ENCODE measurements around the gene ZNF777.
A peak's percentile ranks its signal among the peaks of the same experiment; 100 is the strongest.
"Not testable (repeated sequence)": the region's sequence is repeated elsewhere in the genome, so short reads cannot be mapped to it uniquely, and the experiment has no call there.

The ZNF777 gene

DNA sequence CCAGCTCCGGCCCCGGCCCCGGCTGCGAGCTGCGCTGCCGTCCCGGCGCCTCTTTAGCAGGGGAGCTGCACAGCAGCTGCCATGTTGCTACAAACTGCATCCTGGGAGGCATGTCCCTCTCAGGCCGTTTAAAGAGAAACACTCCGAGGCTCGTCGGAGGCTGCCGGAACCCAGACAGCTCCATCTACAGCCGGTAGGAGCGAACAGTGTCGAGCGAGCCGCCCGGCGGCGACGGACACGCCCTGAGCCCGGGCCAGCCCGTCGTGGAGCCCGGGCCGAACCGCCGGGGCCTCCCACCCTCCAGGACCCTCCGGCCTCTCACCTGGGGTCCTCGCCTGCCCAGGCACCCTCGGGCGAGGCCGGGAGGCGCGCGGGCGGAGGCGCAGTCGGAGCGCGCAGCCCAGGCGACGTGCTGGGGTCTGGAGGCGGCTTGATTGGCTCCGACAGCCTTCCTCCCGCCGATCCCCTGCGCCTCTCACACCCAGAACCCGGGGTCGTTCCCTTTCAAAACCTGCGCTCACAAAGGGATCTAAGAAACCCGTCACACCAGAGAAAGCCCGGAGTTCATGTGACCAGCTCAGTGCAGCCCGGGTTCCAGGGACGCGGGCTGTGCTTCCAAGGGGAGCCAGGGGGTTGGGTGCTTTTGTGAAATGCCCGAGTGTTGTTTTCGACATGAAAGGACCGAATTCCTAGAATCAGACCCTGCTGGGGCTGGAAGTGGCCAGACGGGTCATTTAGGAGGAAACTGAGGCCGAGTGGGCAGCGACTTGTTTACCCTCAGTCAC, at the start of gene ZNF777:
Gene ZNF777 (minus strand): TSS at position 570 of the 785 bp plus-strand sequence. CDS start 5,040 bp downstream, outside the sequence.
- DNase-seq (ENCODE audit: low read depth in 2 of 2) = peak; percentile 69

DNA sequence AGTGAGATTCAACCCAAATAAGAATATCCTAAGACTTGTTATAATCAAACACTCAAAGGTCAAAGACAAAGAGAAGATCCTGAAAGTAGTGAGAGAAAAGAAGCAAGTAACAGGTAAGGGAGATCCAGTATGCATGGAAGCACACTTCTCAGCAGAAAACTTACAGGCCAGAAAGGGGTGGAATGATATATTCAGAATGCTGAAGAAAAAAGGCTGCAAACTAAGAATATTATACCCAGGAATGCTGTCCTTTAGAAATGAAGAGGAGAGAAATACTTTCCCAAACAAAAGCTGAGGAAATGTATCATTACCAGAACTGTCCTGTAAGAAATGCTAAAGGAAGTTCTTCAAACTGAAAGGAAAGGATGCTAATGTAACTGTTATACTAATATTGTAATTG, 49.4 kb upstream of the ZNF777 start:
- DNase-seq (ENCODE audit: low read depth in 2 of 2) = no peak

DNA sequence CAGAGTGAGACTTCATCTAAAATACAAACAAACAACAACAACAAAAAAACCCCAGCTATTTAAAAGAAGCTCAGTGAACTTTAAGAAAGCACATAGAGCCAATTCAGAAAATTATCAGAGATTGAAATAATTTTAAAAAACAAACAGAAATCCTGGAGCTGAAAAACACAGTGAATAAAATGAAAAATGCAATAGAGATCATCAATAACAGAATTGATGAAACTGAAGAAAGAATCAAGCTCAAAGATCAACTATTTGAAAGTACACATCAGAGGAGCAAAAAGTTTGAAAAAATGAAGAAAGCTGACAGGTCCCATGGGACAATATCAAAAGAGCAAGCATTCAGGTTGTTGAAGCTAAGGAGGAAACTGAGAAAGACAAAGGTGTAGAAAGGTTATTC, 48.9 kb upstream of the ZNF777 start:
- no peak for DNase-seq (ENCODE audit: low read depth in 2 of 2)

DNA sequence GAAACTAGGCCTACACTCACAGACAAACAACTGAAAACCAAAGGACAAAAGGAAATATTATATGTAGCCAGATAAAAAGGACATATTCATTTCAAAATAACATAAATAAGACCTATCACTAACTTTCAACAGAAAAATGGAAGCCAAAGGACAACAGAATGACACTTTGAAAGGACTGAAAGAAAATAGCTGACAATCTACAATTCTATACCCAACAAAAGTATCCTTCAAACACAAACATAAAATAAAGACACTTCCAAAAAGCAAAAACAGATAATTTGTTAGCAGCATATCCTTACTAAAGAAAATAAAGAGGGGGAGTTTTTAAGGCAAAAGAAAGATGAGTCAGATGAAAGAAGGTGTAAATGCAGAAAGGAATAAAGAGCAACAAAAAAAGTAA, 44.7 kb upstream of the ZNF777 start:
- DNase-seq (ENCODE audit: low read depth in 2 of 2) = no peak

DNA sequence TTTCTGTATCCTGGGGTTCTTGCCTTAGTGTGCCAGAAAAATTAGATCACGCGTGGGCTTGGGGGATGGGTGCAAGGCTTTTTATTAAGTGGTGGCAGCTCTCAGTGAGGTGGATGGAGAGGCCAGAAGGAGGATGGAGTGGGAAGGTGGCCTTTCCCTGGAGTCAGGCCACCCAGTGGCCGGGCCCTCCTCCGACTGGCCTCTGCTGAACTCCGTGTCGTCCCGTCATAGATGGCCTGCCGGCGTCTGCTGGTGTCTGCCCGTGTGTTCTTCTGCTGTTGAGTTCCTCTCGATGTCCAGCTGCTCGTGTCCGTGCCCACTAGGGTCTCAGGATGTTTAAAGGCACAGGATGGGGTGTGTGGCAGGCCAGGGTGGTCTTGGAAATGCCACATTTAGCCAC, 40.8 kb upstream of the ZNF777 start:
- no peak for DNase-seq (ENCODE audit: low read depth in 2 of 2)

DNA sequence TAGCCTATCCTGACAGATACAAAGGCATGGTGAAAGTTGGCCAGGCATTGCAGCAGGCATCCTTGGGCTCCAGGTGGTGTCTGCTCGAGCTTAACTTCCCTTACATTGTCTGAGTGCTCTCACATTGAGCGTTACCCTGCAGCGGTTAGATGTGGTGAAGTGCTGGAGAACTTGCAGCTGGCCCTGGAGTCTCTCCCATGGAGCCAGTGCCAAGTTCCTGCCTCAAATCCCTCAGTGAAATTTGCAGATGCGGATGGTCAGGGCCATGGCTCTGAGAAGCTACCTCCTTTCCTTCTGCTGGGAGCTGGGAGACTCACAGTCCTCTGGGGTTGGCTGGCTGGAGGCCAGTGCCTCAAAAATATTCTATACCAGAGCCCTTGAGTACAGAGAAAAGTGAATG, 40.0 kb upstream of the ZNF777 start:
- DNase-seq (ENCODE audit: low read depth in 2 of 2) = no peak

DNA sequence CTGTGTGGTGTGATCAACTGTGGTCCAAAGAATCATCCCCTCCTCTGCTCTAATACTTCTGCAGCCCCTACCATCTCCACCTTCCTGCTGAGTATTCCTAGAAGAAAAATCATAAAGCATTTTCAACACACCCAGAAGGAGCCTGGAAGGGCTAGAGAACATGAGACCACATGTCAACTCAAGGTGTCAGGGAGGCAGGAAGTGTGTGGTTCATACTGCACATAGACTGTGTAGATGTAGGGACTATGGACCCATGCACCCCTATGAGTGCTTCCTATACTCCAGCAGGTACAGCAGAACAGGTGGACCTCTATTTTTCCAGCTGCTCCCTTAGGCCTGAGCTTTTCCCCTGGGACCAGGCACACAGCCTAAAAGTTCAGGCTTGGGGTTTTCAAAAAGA, 39.3 kb upstream of the ZNF777 start:
- DNase-seq (ENCODE audit: low read depth in 2 of 2) = no peak

DNA sequence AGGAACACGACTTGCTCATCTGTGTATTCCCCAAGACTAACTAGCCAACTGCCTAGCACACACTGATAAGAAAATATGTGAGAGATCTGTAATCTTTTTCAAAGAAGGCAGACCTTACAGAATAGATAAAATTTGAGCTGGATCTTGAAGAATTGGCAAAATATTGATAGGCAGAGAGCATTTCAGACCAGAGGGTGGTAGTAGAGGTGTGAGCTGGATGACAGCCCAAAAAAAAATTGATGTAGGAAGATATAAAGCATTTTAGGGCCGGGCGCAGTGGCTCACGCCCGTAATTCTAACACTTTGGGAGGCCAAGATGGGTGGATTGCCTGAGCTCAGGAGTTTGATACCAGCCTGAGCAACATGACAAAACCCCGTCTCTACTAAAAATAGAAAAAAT, 37.9 kb upstream of the ZNF777 start:
- no peak for DNase-seq (ENCODE audit: low read depth in 2 of 2)

DNA sequence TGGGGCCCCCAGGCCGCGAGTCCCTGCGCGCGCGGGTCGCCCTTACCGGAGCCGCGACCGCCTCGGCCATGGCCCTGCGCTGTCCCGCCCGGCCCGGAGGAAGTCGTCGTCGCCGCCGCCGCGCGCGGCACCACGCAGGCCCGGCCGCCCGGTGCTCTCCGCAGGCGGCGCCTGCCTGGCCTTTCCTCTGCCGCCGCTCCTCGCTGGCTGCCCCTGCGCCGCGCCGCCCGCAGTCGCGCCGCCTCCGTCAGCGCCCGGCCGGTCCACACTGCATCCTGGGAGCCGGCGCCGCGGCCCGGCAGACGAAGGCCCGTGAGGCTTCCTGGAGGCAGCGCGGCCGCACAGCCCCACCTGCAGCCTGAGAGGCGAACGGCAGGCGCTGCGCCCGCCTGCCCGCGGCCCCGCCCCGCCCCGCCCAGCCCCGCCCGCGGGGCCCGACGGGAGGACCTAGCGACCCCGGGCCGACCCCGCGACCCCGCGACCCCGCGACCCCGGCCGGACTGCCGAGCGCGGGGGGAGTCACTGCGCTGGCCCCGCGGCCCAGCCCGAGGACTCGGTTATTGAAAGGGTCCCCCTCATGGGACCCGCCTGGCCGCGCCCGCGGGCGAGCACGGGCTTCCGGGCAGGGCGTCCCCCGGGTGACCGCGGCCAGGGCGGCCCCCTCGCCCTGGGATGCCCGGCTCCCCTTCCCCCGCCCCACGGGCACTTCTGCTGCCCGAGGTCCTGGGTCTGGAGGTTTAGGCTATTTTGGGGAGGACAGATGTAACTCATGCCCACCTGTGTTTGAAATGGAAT, 36.8 kb upstream of the ZNF777 start, which contains the start of gene ZNF746:
Gene ZNF746 (minus strand): TSS at position 343 of the 795 bp plus-strand sequence. CDS start 273 bp downstream, at position 70.
- peak; percentile 69 to 74 for DNase-seq (ENCODE audit: low read depth in 2 of 2)

DNA sequence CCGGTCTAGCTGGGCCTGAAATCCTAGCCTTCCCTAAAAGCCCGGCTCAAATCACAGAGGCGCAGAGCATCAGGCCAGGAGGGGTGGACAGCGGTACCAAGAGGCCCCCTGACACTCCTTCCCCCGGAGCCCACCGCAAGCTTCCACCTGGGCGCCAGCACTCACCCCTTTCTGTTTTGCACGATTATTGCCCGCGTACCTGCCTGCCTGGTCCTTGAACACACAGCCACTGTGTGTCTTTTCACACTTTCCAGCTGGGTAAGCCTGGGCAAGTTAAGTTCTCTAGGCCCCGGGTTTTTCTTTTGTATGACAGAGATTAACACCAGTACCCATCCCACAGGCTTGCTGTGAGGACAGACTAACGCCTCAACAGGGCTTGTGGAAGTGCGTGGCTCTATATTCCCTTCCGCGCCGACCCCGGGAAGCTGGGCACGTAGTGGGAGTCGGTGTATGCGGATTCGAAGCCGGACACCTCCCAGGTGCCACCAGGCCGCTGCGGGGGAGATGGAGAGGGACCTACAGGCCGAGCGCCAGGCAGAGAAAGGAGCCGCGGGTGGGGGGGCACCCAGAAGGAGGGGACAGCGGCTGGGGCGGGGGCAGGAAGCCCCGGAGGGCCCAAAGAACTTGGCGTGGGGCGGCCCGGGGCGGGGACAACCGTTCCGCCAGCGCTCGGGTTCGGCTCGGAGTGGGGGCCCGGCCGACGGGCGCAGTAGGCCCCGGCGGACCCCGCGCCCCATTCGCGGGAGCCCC, 36.0 kb upstream of the ZNF777 start:
- DNase-seq (ENCODE audit: low read depth in 2 of 2) = peak; percentile 18 to 21

DNA sequence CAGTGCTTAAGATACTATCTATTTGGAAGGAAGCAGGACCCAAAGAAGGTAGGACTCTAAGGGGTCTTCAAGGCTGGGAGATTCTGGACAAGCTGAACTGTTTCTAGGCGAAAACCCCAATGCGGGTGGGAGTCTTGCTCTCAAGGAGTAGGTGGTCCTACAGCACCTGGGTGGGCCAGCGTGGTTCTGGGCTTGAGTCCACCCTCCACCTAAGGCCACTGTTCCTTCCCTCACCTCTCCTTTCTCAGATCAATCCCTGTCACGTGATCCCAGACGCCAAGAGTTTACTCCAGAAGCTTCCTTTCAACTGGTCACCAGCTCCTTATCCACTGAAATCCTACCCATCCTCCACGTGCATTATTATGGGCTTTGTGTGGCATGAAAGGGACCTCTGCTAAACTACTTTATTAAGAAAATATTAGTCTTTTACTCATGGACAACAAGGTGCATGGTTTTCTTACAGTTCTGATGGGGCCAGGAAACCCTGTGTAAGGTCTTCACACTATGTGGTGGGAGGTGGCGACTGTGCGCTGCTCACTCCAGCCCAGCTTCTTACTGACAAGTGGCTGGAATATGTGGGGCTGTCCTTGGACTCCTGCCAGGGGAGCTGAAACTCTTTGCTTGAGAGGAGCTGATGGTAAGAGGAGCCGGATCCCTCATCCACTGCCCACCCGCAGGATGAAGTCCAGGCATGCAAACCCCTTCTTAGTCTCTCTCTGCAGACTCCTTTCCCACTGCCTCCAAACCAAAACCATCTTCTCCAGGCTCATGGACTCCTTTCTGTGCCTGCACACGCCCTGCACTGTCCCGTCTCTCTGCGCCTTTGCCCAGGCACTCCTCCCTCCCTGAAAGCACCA, 35.2 kb upstream of the ZNF777 start:
- DNase-seq (ENCODE audit: low read depth in 2 of 2) = no peak

DNA sequence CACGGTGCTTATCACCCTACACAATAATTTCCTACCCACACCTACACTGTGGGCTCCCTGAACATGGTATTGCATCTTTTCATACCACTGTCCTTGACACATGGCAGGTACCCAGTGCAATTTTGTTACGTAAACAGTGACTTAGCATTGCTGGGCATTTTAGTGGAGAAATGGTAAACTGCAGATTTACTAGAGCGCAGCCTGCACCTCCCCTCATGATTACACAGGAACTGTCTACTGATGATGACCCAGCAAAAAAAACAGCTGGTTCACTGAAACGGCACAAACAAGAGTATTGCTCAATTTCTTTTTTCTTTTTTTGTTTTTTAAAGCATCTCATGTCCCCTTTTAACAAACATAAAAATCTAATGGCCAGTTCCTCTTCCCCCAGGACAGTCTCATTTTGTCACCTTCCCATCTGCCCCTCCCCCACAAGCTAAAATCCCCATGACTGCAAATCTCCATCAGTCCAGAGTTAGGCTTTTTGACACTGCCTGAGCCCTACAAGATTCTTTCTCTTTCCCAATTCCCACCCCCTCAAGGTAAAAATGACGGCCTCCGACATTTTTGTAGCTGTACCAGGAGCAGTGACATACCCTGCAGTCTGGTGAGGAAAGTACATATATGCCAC, 34.0 kb upstream of the ZNF777 start:
- no peak for DNase-seq (ENCODE audit: low read depth in 2 of 2)

DNA sequence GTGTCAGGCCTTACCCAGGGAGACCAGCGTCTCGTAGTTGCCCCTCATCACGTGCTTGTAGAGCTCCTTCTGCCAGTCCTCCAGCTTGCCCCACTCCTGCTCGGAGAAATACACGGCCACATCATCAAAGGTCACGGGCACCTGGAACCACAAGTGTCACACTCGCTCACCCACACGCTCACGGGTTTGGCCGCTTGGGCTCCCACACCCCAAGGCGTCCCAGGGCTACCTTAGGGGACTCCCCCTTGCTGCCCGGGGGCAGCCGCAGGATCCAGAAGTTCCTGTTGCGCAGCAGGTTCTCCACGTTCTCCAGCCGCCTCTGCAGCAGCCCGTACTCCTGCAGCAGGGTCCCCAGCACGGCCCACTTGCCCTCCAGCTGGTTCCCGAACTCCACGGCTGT, 33.1 kb upstream of the ZNF777 start:
- not testable (repeated sequence) for DNase-seq (ENCODE audit: low read depth in 2 of 2)

DNA sequence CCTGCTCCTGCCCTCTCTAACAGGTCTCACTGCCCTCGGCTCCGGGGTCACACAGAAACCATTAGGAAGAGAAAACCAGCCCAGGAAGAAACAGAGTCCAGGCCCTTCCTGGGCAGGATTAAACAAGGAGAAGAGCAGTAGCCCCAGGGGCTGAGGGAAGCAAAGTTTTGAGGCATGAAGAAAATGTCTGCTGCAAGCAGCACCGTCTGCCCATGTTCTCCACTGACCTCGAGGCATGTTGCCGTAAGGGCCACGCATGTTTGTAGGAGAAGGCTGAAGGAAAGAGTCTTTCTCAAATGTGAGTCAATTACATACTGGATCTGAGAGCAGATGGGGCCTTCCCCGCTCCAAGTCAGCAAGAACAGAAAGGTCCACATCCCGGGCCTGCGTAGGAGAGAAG, 32.5 kb upstream of the ZNF777 start:
- no peak for DNase-seq (ENCODE audit: low read depth in 2 of 2)

DNA sequence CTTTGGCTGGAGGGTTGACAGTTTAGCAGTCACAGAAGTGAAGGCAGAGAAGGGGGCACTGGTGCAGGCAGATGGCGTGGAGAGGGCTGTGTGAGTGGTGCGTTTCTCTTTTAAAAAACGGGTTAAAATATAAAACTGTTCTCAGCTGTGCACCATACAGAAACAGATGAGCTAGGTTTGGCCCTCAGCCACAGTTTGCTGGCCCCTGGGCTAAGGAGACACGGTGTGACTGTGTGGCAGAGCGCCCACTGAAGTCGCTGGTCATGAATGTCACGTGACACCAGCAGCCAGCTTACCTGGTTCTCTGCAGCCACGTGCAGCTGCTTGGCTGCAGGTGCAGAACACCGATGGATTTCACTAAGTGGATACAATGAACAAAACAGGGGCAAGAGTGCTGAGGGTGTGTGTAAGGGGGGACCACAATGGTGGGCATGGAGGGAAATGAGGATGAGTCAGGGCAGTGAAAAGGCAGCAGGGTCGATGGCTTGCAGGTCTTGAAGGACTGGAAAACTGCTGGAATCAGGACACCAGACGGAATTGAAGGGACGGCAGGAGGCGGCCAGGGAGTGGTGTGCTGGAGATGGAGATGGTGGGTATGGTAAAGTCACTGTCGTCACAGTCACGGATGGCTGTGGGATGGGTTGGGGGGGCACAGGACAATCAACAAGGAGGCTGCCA, 29.4 kb upstream of the ZNF777 start:
- DNase-seq (ENCODE audit: low read depth in 2 of 2) = no peak

DNA sequence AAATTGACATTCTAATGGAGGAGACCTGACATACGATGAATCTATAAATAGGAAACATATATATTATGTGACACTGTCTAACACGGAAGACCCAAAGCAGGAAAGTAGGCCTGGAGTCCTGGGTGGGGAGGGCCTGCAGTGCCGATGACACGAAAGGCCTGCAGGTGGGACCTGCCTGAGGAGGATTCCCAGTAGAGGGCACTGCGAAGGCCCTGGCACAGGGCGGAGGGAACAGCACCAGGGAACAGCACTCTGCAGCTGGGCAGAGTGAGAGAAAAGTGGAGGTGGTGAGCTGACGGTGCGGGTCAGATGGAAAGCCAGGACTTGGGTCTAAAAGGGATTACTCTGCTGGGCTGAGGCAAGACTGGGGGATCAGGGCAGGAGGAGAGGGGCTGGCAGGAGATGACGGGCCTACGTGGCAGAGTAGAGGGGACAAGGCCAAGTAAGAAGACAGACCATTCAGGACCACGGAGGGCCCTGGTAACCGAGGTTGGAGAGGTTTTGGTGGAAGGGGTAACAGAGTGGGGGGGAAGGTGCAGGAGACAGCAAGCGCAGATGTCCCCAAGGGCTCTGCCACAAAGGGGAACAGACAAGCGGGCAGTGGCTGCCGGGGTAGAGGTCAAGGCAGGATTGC, 28.6 kb upstream of the ZNF777 start:
- no peak for DNase-seq (ENCODE audit: low read depth in 2 of 2)

DNA sequence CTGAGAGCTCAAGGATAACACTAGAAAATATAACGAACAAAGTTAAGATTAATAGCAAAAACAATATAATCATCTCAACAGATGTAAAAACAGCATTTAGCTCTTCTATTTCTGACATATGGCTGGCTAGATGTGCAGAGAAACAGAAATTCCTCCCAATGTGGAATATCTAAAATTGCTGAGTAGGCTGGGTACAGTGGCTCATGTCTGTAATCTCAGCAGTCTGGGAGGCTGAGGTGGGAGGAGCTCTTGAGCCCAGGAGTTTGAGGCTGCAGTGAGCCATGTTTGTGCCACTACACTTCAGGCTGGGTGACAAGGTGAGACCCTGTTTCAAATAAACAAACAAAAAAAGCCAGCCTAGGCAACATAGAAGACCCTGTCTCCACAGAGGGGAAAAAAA, 18.7 kb upstream of the ZNF777 start:
- DNase-seq (ENCODE audit: low read depth in 2 of 2) = no peak

DNA sequence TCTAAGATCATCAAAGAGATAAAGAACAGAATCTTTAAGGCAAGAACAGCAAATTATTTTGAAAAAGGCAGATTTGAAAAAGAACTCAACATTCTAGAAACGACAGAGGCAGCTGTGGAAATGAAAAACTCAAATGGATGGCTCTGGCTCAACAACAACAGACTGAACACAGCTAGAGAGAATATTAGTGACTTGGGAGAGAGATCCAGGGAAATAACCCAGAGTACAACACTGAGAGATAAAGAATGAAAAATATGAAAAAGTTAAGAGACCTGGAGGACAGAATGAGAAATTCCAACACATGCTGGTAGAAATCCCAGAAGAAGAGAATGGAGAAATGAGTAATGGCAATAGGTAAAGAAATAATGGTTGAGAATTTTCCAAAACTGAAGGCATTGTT, 17.9 kb upstream of the ZNF777 start:
- no peak for DNase-seq (ENCODE audit: low read depth in 2 of 2)

DNA sequence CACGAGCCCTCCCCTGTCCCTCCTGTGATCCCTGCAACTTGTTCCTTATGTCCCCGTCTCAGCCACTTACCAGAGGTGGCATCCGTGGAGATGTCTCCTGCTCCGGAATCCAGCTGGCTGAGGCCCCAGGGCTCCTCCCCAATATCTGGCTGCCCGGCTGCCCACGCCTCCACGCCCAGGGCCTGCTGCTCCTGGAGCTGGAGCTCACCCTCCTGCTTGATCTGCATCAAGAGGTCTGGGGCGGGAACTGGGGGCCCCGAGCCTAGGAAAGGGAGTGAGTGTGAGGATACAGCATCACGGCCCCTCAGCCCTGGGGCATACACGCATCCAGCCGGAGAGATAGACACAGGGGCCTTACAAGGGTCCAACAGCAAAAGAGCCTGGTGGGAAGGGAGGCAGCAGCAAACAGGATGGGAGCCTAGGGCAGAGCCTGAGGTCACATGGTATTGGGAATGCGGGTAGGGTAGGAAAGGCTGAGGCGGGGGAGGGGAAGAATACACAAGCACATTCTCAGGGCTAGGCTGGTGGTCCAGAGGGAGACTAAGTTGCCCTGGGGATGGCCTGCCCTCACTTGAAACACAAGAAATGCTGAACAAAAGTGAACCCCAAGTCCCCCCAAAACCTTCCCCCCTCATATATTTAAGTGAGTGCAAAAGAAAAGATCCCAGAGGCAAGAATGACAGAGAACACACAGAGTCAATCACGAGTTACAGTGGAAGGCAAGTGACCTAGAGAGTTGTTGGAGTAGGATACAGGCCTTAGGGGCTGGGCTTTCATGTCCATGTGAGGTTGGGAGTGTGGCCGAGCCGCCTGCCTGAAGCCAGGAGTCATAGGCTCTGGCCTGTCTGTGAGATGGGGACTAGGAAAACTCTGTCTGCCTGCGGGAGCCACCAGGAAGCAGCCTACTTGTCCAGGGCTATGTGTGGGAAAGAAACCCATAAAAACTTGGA, 16.9 kb upstream of the ZNF777 start:
- no peak for DNase-seq (ENCODE audit: low read depth in 2 of 2)

Measured in activated CD4-positive, alpha-beta T cell treated with anti-CD3 and anti-CD28 coated beads for 24 hours (primary cell).